Uterus (tissue), 2 donors: Measurements from ENCODE around the gene PRODH2.

Experiments
- CTCF ChIP-seq, 4 experiments: fragments of 200-600 bp in 2 of 4; fragments of 450-650 bp in 2 of 4; sonication (generic) in 2 of 4; IDR thresholded peaks; one replicate each; pipeline ENCODE4 v1.5.1; 2016 to 2019; ENCODE audit warnings: antibody characterized with exemption in 4 of 4, mild to moderate bottlenecking in 2 of 4, moderate library complexity in 1 of 4
- POLR2A ChIP-seq, 2 donors: fragments of 450-650 bp; IDR thresholded peaks; one replicate each; pipeline ENCODE4 v1.6.1; 2016; ENCODE audit warnings: antibody characterized with exemption in 2 of 2, mild to moderate bottlenecking in 1 of 2, moderate library complexity in 1 of 2

- TF ChIP-seq CTCF (IDR thresholded peaks at IDR 0.05), result no peak
- no peak for TF ChIP-seq POLR2A (IDR thresholded peaks at IDR 0.05)
These were observed 60.6 kb downstream of the PRODH2 start for GRCh38 chr19:35751839-35752745.
